PC-9 (cell line): ENCODE data around the gene THBS1.

Source experiments
- CTCF ChIP-seq: fragments of 200-600 bp; sonication (generic); conservative IDR thresholded peaks from 2 replicates; pipeline ENCODE4 v1.6.1; 2017; ENCODE audit warnings: mixed run types, antibody characterized with exemption, mild to moderate bottlenecking, moderate library complexity
- EZH2 ChIP-seq: fragments of 200-600 bp; sonication (generic); IDR thresholded peaks from 2 replicates; pipeline ENCODE4 v1.8.0; 2017; ENCODE audit warnings: antibody characterized with exemption, low read depth

DNA sequence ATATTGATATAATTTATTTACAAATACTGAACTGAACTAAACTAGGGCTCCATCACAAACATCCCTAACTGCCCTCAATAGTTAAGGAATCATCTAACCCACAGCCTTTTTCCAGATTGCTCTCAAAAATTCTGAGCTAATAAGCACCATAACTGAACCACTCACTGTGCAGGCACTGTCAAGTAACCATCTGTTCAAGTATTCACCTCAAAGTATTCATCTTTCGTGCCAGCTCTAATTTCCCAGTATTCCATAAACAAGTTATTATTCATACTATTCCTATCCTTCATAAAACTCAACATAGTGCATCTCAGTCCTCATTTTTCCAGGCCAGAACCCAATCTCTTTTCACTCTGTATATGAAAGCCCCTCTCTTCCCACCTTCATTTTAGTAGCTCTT, 41.1 kb downstream of the THBS1 start:
- TF ChIP-seq CTCF (no peak), EZH2 (no peak)
